HG02943 (cell line): ENCODE data around the gene KCNS1.
"Not testable (repeated sequence)": the region's sequence is repeated elsewhere in the genome, so short reads cannot be mapped to it uniquely, and the experiment has no call there.

Experiments used
- ATAC-seq: cut with Tn5 transposase; IDR thresholded peaks from one replicate; pipeline ENCODE4 v1.9.1; 2021; ENCODE audit warnings: mild to moderate bottlenecking, low read depth, moderate library complexity; ENCODE audit not compliant: unreplicated experiment

KCNS1 gene, protein sequence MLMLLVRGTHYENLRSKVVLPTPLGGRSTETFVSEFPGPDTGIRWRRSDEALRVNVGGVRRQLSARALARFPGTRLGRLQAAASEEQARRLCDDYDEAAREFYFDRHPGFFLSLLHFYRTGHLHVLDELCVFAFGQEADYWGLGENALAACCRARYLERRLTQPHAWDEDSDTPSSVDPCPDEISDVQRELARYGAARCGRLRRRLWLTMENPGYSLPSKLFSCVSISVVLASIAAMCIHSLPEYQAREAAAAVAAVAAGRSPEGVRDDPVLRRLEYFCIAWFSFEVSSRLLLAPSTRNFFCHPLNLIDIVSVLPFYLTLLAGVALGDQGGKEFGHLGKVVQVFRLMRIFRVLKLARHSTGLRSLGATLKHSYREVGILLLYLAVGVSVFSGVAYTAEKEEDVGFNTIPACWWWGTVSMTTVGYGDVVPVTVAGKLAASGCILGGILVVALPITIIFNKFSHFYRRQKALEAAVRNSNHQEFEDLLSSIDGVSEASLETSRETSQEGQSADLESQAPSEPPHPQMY

DNA sequence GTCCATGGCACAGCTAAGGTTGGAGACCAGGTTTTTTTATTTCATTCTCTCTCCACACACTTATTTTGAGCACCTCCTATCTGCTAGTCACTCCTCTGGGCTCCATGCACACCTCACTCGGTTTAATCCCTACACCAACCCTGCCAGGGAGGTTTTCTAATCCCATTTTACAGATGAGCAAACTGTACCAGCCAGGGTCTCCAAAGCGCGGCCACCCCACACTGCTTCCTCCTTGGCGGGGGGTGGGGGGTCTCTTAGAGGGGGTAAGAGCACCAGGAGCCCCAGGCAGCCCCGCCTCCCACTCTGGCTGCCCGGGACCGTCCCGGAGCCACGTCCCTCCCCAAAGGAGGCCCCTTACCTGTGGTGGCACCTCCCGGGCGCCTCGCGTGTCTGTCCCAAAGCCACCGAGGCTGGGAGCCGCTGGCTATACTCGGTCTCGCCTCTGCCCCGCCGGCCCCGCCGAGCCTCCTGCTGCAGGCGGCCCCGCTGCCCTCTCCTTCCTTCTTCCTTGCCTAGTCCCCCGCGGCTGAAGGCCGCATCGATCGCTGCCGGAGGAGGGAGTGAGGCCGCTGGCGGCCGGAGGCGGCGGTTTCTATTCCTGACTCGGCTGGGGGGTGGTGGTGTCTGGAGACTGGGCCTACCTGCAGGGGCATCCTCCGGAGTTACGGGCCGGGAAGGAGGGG is at the start of gene KCNS1:
TSS of gene KCNS1 (minus strand) at position 565 of the 683 bp plus-strand sequence. CDS start 1,891 bp downstream, outside the sequence.
- no peak for ATAC-seq

DNA sequence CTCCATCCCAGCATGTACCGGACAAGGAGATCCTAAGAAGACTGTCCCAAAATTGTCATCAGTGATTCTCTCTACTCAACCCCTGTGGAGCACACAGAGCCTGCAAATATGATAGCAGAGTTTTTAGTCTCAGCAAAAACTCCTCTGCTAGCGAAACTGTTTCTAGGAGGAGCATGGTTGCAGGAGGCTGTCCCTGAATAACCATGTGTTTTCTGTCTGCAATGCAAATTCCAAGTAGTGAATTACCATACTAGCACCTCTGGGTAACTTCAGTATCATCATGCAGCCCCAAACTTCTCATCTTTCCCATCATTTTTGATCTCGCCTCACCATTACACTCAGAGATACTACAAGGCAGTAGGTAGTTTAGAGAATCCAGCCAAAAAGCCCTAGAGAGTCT is 48.1 kb upstream of the KCNS1 start:
- ATAC-seq, result no peak

DNA sequence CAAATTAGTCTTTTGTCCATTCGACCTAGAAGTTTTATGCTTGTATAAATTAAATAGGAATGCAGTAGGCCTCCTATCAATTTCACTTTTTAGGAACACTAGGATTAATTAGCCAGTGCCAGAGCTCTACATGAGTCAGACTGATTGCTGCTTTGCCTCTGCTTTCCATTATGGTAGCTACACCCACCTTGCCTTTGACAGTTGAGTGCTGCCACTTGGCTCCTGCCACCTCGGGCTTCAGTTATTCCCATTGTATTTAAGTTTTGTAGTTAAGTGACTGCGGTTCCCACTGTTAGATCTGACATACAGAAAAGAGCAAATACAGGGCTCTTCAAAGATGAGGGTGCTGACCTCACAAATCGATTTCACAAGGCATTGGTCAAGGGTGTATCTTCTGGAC is 39.9 kb upstream of the KCNS1 start:
- no peak for ATAC-seq

DNA sequence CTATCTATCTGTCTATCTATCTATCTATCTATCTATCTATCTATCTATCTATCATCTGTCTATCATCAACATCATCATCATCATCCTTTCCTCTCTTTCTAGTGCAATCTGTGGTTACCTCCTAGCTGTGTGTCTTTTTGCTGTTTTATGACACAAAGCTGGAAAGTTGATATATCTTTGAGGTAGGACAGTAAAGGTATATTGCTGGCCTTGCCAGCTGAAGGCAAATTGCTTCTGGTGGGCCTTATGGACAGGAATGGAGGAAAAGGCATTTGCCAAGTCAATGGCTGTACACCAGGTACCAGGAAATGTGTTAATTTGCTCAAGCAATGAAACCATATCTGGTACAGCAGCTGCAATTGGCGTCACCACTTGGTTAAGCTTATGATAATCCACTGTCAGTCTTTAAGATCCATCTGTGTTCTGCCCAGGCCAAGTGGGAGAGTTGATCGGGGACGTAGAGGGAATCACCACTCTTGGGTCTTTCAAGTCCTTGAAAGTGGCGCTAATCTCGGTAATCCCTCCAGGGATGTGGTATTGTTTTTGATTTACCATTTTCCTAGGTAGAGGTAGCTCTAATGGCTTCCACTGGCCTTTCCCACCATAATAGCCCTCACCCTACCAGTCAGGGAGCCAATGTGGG is 38.9 kb upstream of the KCNS1 start:
- ATAC-seq, result not testable (repeated sequence)

DNA sequence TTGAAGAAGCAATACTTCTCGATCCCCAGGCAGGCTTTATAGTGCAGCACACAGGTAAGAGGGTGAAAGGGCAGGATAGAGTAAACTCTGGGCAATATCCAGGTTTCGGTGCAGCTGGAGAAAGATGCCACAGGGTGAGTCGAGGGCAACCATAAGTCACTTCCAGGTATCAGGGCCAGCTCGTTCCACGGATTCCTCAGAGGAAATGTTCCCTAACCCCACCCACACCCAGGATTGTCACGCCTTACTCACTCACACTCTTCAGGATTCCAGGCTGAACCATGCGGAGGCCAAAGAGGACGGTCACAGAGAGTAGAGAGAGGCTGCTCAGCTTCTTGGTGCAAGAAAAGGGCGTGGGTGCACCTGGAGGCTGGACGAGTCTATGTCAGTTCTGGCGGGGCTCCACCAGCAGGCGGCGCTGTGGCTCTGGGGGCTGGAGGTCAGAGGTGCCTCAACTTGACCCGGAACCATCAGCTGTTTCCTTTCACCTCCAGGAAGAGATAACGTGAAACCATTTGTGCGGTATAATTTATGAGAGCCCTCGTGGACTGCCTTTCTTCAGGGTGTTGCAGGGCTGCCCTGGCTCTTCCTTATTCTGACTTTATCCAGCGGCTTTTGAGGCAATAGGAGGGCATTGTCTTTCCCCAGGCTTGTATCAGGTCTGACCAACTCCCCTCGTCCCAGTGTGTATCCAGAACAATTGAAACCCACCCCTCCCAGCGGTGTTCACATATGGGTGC is 37.8 kb upstream of the KCNS1 start:
- no peak for ATAC-seq

DNA sequence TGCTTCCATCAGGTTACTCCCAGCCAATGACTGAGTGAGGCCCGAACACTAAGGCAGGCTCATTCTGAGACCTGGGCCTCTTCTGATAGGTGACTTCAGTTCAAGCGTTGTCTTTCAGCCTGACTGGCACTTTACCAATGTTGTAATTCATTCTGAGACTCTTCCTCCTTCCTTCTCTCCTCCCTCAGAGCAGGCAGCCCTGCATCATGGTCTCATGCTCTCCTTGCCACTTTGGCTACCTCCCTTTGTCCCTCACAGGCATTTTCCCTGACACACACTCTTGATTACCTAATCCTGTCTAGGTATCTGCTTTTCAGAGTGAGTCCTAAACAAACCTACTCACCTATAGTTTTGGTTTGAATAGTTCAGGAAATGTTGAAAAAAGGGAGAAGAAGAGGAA is 36.0 kb upstream of the KCNS1 start:
- no peak for ATAC-seq

DNA sequence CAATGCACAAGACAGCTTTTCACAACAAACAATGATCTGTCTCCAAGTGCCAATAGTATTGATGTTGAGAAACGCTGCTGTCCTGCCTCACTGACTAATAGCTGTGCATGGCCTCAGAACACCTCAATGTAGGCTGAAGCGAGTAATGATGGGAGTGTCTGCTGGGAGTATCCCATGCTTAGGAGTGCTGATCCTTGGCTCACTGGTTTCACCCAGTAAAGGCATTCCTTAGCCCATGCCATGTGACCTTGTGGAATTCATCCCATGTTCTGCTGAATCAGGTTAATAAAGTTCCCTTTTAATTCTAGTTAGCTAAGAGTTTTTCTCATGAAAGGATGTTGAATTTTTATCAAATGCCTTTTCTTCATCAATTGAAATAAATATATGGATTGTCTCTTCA is 27.2 kb upstream of the KCNS1 start:
- ATAC-seq, result no peak

DNA sequence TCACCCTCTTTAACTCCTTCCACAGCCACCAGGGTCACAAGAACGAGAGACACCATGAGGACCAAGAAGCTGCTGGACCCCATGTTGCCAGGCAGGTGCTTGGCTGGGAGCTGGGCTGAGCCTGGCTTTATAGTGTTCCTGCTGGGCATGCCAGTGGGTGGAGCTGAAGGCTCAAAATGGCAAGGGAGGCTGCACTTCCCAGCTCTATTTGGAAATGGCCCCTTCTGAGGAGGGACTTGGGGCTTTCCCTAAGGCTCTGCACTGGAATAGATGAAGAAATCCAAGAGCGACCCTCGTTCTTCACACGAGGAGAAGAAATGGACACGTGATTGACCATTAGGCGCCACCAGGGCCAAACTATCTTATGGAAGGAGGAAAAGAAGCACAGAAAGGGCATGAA is 23.4 kb upstream of the KCNS1 start, which contains the start of gene WFDC12:
TSS of gene WFDC12 (minus strand) at position 101 of the 400 bp plus-strand sequence. CDS start at position 83, 18 bp downstream.
- ATAC-seq, result no peak

DNA sequence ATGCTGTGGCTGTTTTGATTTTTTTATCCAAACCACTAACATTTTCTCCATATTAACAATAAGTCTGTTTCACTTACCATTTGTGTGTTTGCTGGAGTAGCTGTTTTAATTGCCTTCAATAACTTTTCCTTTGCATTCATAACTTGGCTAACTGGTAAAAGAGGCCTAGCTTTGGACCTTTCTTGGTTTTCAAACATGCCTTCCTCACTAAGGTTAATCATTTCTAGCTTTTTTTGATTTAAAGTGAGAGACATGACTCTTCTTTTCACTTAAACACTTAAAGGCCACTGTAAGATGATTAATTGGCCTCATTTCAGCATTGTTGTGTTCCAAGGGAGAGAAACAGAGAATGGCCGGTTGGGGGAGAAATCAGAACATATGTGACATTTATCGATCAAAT is 20.5 kb upstream of the KCNS1 start:
- no peak for ATAC-seq

DNA sequence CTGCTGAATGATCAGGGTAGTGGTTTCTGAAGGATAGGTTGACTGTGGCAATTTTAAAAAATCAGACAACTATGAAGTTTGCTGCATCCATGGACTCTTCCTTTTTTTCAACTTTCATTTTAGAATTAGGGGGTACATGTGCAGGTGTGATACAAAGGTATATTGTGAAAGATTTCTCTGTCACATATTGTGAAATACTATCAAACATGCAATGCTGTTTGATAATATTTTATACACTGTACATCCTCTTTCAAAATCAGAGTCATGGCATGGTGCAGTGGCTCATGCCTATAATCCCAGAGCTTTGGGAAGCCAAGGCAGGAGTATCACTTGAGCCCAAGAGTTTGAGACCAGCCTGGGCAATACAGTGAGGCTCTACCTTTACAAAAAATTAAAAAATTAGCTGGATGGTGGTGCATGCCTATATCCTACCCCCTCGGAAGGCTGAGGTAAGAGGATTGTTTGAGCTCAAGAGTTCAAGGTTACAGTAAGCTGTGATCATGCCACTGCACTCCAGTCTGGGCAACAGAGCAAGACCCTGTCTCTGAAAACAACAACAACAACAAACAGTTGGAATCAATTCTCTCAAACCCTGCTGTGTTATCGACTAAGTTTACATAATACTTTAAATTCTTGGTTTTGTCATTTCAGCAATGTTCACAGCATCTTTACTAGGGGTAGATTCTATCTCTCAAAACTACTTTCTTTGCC is 18.8 kb upstream of the KCNS1 start:
- no peak for ATAC-seq

DNA sequence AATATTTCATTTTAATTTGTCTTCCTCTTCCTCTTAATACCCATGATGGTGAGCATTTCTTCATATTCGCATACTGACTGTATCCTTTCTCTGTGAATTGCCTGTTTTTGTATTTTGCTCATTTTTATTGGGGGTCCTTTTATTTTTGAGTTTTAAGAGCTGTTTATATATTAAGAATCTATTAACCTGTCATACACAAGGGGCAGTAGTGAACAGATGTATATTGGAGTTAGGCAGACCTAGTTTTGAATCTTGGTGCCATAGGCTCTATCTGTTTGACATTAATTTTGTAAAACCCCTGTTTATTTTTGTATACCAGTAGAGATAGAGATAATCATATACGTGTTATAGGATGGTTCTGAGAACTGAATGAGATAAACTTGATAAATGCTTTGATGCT is 17.1 kb upstream of the KCNS1 start:
- no peak for ATAC-seq

DNA sequence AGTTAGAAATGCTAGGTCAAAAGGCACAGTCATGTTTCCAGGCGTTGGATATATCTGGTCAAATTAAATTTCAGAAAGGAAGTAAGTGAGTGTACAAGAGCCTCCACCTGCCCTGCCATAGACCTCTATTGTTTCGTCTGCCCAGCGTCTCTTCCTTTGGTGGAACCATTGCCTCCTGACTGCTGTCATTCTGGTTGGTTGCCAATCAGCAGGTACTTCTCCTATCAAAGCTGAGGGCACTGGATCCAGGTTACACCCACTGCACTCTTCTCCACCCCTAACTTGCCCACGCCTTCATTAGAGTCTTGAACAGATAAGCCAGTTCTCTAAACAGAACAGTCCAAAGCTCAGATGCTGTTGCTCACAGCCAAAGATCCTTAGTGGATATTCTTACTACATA is 16.7 kb upstream of the KCNS1 start:
- ATAC-seq, result no peak

DNA sequence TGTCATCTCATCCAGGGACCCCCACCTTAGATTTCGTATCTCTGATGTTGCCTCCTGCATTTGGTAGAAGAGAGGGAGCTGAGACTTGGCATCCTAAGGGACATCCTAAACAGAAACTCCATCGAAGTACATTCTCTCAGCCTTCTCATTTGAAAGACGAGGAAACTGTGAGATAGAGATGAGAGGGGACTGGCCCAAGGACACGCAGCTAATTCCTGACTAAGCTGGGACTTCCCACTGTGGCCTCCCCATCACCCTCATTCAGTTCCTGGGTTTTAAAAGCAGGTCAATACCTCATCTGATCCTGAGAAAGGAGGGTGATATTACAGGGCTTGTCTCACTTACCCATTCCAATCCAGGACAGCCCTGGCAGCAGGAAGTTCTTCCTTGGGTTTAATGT is 14.9 kb upstream of the KCNS1 start:
- no peak for ATAC-seq

DNA sequence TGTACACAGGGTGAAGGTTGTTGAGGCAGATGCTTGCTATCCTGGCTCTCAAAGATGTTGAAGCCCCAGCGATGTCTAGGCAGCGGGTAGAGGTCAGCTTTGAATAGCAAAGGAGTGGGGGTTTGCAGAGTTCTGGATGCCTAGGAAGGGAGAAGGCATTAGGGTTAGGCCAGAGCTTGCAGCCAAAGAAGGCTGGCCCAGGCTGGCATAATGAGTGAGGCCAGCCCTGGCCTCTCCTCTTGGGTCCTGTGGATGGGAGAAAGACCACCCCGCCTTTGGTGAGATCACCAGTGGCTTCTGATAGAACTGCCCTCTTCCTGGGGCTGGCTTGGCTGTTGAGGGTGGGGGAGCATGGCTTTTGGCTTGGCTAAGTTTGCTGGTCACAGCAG is 14.5 kb upstream of the KCNS1 start:
- ATAC-seq, result no peak

DNA sequence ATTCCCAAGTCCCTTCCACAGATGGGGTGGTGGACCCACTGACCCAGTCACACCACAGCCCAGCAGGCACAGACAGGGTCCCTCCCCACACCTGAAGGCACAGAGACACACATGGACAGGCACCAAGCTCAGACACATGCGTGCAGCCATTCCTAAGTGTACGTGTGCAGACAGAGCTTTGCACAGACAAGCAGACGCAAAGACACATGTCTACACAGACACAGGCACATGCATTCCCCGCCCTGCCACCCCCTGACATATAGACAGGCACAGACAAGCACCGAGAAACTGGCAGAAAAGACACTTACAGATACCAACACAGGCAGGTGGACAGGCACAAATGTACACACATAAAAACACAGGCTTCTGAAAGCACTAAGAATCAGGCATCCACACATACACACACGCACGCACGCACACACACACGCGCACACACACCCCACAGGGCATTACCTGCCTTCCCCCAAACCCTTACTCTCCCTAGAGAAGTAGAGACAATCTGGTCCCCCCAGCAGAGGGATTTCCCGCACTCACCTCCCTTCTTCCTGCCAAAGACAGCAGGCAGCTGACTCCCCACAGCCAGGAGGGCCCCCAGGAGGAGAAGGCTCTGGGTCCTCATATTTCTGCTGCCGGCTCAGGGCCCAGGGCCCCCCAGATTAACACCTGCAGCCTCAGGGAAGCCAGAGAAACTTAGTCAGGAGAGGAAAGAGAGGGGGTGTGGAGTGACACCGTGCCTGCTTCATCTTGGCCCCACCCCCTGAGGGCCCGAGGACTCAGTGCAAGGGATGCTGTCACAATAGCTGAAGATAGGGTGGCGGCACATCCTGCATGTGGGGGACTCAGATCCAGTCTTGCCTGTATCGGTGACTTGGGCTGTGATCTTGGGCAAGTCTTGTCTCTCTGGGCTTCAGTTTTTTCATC is 13.8 kb upstream of the KCNS1 start, which contains the start of gene WFDC5:
TSS of gene WFDC5 (minus strand) at position 710 of the 921 bp plus-strand sequence. CDS start at position 619, 91 bp downstream.
- ATAC-seq, result no peak

DNA sequence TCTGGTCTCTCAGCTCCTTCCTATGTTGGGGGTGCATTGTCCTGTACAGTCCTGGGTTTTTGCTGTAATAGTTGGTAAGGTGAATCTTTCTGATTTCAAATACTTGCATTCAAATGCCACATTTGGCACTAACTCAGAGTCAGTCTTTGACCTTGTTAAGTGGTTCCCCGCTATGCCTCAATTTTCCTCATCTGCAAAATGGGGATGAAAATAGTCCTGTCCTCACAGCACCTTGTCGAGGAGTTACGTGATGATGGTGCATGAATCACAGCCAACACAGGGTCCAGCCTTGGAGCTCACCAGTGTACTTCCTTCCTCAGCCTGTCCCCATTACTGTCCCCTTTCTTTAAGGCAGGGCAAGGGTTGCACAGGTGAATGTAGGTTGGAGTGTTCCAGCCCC is 12.9 kb upstream of the KCNS1 start:
- ATAC-seq, result no peak

DNA sequence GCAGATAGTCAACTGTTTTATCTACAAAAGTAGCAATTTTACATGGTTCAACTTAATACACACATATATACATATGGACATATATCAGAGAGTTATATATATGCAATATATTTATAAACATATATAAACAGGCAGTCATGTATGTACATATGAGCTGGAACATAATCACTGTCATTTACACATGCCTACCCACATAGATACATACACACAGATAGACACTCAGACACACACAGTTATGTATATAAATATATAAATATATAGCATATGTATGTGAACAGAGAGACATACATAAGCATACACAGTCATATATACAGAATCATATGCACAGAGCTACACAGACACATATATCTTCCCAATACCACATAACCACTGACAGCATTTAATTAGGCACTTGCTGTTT is 11.8 kb upstream of the KCNS1 start:
- ATAC-seq, result no peak

DNA sequence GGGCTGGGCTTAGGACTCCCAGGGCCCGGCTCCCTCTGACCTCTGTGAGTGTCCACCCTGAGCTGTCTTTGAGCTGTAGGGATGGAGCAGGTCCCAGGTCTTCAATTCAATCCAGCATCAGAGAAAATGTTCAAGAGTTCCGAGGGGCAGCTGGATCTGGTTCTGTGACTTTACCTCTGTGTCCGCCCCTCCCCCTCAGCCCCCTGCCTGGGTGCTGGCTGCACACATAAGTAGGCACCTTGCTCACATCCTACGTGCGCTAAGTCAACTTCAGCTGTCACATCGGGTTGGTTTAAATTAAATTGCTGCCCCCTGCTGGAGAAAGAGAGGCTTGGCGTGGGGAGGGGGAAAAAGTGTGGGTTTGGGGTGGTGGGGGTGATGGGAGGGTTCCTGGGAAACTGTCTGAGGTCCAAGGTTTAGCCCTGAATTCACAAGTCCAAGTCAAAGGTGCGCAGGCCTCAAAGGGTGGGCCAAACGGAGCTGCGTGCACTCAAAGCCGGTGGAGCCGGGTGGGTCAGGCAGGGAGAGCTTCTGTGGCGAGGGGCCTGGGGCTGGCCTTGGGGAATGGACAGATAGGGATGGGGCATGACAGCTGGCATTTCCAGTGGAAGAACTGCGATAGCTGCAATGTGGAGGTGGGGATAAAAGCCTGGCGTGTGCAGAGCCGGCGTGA is 11.0 kb upstream of the KCNS1 start:
- no peak for ATAC-seq
